Activated CD4-positive, alpha-beta T cell treated with anti-CD3 and anti-CD28 coated beads for 1 hour (primary cell): ENCODE data around the gene KCNJ14.

Experiments
- DNase-seq: peaks from one replicate; pipeline ENCODE4 v3.0.0-alpha.2; 2020

Gene KCNJ14

GRCh38 chr19:48509467-48510194, 54.3 kb downstream of the KCNJ14 start:
- no peak for DNase-seq

GRCh38 chr19:48510421-48511268, 55.3 kb downstream of the KCNJ14 start:
- DNase-seq: peak; percentile 69

GRCh38 chr19:48511321-48511731, 56.0 kb downstream of the KCNJ14 start:
- DNase-seq: no peak

GRCh38 chr19:48511800-48512503, 56.6 kb downstream of the KCNJ14 start, which contains the start of gene LMTK3:
TSS of gene LMTK3 (minus strand) at chr19:48511835. CDS start at chr19:48511576, 259 bp downstream.
- peak; percentile 67 for DNase-seq

GRCh38 chr19:48512504-48513288, 57.3 kb downstream of the KCNJ14 start:
- DNase-seq: no peak

- peak; percentile 60 for DNase-seq
These were observed 58.1 kb downstream of the KCNJ14 start for GRCh38 chr19:48513289-48514122.

- DNase-seq: no peak
These were observed 58.7 kb downstream of the KCNJ14 start for GRCh38 chr19:48514123-48514458.

GRCh38 chr19:48516536-48516935, 61.2 kb downstream of the KCNJ14 start:
- no peak for DNase-seq
